GOT3 (cell line): Measurements from ENCODE around the gene COASY.
"Not testable (repeated sequence)": the region's sequence is repeated elsewhere in the genome, so short reads cannot be mapped to it uniquely, and the experiment has no call there.

Experiments
- DNase-seq: peaks from one replicate; lab custom pipeline; 2025; ENCODE audit warnings: mixed read lengths; lab: John Stamatoyannopoulos, UW

Gene COASY

DNA sequence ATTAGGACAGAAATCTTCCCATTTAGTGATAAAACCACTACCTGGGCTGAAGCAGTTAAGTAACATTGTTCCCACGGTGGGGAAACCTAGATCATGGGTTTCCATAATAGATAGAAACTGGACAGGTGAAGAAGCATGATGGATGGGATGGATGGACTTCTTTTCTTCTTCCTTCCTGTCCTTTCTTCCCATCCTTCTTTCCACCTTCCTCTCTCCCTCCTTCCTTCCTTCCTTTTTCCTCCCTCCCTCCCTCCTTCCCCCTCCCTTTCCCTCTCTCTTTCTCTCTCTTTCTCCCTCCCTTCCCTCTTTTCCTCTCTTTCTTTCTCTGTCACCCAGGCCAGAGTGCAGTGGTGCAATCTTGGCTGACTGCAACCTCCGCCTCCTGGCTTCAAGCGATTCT is 12.5 kb downstream of the COASY start:
- DNase-seq, result no peak

DNA sequence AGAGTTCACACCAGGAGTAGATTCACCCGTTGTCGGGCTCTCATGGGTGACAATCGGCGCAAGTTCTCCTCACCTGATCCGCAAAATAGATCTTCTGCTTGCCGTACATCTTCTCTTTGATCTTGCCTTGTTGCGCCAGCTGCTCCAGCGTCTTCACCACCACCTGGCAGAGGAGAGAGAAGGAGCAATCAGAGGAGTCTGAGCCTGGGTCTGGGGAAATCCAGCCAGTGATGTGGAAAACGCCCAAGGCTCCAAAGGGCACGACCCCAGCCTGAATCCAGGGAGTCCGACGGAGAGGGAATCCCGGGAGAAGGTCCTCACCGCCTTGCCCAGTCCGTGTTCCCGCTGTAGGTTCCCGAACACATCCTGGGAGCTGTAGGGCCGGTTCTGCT is 15.2 kb downstream of the COASY start:
- DNase-seq, result no peak

- peak; percentile 72 for DNase-seq
Observed at GRCh38 chr17:42577532-42578281, 15.8 kb downstream of the COASY start, which contains the start of gene PSMC3IP. TSS of gene PSMC3IP (minus strand) at chr17:42577729. CDS start at chr17:42577686, 43 bp downstream.

DNA sequence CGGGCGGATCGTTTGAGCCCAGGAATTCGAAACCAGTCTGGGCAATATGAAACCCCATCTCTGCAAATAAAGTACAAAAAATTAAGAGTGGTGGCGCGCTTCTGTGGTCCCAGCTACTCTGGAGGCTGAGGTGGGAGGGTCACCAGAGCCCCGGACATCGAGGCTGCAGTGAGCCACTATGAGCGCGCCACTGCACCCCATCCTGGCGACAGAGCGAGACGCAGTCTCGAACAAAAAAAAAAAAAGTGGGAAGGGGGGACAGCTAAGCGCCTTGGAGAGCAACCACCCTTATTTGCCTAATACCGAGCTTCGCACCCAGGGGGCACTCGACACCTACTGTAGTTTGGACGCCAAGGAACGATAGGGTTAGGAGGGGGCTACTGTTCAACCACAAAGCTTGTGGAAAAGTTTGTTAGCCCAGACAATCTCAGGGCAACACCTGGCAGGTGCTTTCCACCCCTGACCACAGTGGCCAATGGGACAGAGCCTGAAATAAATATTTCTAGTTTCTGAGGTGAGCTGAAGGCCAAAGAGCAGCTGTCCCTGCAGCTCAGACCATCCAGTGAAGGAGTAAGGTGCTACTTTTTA is 16.4 kb downstream of the COASY start:
- peak; percentile 9 for DNase-seq

GRCh38 chr17:42579794-42580551 is 18.0 kb downstream of the COASY start:
- no peak for DNase-seq

GRCh38 chr17:42581744-42582270 is 19.9 kb downstream of the COASY start:
- no peak for DNase-seq

DNA sequence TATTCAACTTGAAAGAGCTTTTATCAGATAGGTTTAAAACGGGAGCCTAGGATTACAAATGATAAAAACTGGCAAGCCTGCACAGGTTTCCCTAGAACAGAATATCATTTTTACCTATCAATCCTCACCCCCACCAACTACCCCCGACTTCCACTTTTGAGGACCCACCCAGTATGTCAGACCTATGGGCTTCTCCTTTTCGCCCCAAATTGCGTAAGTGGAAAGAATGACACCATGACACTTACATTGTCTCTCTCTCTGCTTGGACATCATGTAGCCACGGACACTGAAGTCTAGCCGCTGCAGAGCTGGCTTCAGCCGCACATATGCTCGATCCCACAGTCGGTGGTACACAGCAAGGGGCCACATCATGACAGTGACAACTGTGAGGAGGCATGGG is 22.9 kb downstream of the COASY start:
- no peak for DNase-seq

DNA sequence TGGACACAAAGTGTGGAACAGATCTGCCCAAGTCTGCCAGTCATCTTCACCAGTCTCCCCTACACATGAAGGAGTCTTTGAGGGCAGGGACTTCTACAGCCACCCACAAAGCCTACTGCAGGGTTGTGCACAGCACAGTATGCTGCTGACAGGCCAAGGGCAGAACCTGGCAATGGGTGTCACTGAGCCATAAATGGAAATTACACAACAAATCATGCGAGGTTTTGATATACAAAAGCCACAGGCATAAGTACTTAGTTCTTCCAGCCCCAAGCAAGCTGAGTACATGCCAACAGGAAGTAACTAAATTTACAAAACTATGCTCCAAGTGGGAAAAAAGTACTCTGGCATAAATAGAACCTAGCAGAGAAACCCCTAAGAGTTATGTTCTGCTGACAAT is 23.4 kb downstream of the COASY start:
- DNase-seq, result no peak

GRCh38 chr17:42586514-42587230 is 24.7 kb downstream of the COASY start:
- DNase-seq, result no peak

DNA sequence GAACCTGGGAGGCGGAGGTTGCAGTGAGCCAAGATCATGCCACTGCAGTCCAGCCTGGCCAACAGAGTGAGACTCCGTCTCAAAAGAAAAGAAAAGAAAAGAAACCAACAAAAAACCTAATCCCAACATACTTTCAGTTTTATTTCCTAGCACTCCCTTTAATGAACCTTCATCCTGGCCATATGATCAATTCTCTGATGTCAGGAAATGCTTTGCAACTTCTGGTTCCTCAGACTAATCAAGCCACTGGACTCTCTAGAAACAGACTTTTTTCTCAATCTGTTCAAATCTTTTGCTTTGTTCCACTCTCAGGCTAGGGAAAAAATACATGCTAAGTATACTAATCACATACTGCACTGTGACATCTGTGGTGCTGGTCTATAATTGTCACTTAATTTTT is 28.9 kb downstream of the COASY start:
- DNase-seq, result no peak

- no peak for DNase-seq
Observed at GRCh38 chr17:42591411-42591810, 29.5 kb downstream of the COASY start.

GRCh38 chr17:42596386-42596785 is 34.4 kb downstream of the COASY start:
- DNase-seq, result no peak

- no peak for DNase-seq
Observed at GRCh38 chr17:42598905-42599304, 37.0 kb downstream of the COASY start.

DNA sequence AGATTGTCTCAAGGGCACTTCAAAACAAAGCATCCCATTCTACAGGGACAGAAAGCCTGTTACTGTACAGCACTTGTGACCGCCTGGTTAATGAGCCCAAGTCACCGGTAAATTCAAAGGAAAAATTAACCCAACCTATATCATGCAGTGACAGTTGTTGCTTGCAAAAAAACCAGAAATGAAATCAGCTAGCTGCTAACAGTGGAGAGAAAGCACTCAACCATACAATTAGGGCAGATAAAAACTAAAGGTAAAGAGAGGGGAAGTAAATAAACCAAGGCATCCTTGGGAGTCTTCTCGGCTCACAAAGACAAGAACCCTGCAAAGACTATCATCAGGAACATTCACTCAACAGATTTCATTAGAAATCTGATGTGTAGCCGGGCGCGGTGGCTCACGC is 41.4 kb downstream of the COASY start:
- DNase-seq, result no peak

DNA sequence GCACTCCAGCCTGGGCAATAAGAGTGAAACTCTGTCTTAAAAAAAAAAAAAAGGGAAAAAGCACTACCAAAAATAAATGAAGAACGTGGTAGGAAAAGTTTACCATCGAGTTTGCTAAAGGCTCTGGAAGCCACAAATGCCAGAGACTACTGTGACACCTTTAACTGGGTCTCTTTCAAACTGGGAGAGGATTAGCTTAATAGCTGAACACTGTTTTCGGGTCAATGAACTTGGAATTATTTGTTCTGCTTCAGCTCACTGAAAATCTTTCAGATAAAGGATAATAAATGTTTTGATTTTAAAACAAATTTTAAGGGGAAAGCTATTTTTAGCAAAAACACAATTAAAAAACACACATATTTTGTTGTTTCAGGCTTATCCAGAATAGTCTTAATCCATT is 45.8 kb downstream of the COASY start:
- DNase-seq, result no peak

DNA sequence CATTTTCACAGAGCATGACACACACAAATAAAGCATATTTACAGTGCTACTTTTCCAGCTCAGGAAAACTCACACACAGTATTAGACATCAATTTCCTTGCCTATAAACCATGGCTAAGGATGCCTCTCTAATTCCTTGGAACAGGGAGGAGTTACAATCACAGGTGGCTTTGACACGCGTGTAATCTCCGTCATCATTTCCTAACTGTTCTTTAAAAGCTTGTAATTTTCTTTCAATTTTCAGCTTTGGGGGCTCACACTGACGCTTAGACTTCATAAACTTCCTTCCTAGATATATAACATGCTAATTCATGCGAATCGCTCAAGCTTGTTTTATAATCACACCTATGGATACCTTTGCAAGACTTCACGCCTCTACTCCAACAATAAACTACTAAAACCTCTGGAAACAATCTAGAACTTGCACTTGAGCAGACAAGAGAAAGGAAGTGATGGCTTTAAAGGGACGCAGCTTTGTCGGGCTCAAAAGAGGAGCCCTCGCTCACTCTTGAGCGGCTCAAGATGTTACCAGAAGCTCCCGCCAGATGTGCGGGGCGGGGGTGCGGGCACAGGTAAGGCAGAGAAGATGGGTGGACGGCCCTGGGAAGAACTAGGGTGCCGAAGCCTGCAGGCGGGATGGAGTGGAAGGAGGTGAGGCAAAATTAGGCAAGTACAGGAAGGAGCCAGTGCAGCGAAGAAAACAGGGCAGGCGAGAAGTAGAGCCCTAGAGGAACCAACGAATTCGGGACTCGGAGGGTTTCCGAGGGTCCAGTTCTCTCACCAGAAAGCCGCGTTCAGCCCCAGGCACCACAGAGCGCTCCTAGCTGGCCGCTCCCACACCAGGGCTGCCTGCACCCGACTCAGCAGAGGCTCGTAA is 46.6 kb downstream of the COASY start:
- no peak for DNase-seq

- DNase-seq, result peak; percentile 97
Observed at GRCh38 chr17:42609182-42609813, 47.4 kb downstream of the COASY start, which contains the start of the genes RETREG3 and TUBG1. TSS of gene RETREG3 (minus strand) at chr17:42609374. CDS start at chr17:42609324, 50 bp downstream. TSS of gene TUBG1 (plus strand) at chr17:42609683. CDS start at chr17:42609738, 55 bp downstream.

DNA sequence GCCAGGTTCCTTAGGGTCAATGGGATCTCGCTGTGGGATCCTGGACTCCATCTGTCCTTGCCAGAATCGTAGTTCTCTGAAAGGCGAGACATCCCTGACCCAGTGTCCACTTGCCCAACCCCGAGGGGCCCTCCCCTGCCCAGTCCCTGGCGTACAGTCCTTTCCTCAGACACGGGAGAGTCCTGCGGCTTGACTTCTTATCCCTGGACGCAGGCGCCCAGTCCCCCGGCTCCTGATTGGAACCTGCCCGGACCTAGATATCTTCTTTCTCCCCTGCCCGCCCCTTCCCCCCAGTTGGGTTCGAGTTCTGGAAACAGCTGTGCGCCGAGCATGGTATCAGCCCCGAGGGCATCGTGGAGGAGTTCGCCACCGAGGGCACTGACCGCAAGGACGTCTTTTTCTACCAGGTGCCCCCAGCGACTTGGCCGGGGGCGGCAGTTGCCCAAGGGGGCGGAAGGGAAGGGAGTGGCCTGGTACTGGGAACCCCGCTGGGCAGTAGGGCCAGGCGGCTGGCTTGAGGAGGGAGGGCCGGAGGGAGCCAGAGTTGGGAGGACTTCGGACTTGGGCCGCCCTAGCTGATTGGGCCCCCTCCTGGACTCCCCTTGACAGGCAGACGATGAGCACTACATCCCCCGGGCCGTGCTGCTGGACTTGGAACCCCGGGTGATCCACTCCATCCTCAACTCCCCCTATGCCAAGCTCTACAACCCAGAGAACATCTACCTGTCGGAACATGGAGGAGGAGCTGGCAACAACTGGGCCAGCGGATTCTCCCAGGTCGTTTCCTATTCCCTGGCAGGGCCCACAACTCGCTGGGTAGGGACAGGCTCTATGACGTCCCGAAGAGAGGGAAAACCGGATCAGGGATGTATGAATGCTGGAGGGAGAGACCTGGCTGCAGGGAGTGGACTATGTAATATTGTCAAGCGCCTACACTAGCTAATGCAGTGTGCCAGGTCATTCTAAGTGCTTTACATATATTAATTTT is 48.2 kb downstream of the COASY start:
- DNase-seq, result not testable (repeated sequence)

GRCh38 chr17:42612013-42612412 is 50.1 kb downstream of the COASY start:
- DNase-seq, result no peak
